ENCODE results near the gene ING3. TPM values are rescaled to one million over a fixed set of nuclear protein-coding genes. Genes with fewer than 3 reads are reported as not detected.

Gene ING3
- polyA plus RNA-seq, 1 donor from 2014 or later = 19.7 TPM

DNA sequence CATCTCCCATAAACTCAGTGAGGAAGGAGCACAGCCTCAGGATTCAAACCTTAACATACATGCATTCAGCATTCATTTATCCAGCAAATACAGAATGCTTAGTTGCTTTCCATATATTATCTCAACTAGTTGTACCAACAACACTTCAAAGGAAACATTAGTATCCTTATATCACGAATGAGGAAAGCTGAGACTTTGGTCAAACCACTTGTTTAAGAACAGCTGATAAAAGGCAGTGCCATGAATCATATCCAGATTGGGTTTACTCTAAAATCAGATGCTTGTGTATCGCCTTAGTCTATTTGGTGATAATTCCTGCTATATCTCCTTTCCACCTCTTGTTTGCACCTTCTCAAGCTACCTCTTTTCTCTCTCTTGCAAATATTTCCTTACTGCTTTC, 36.1 kb downstream of the ING3 start:
- Histone ChIP-seq H3K27ac (ENCODE audit: low read length) (no peak overlapping the region), H3K27me3 (ENCODE audit: insufficient read depth, low read depth, low read length) (peaks cover 8% of the 10 kb centered on the region), H4K20me1 (ENCODE audit: insufficient read depth) (no peaks in the 10 kb centered on the region), H3K4me2 (ENCODE audit: low read length) (no peak overlapping the region), H3K36me3 (ENCODE audit: insufficient read depth, low read length) (no peaks in the 10 kb centered on the region), H3K9ac (ENCODE audit: low read length) (no peak overlapping the region), H2AFZ (ENCODE audit: low read depth, low read length) (no peak overlapping the region), H3K4me3 (ENCODE audit: low read length) (no peak overlapping the region), H3K9me2 (ENCODE audit: insufficient read depth, low read length) (no peaks in the 10 kb centered on the region), H3F3A (ENCODE audit: insufficient read depth, low read length, poor library complexity, severe bottlenecking) (no peaks in the 10 kb centered on the region), H3K9me3 (ENCODE audit: low read length) (no peaks in the 10 kb centered on the region), H3K79me2 (replicated peaks; ENCODE audit: insufficient read depth, low read length) (no peaks in the 10 kb centered on the region)
- TF ChIP-seq MXI1 (conservative IDR thresholded peaks at IDR 0.05; ENCODE audit: poor library complexity, severe bottlenecking) (no peak), POLR2AphosphoS5 (IDR thresholded peaks at IDR 0.05) (no peak), SMC3 (conservative IDR thresholded peaks at IDR 0.05; ENCODE audit: poor library complexity) (no peak), TAF1 (IDR thresholded peaks at IDR 0.05; ENCODE audit: low read depth) (no peak), EZH2 (IDR thresholded peaks at IDR 0.05; ENCODE audit: borderline replicate concordance, insufficient read depth, low read length, poor library complexity, severe bottlenecking) (no peak), RAD21 (conservative IDR thresholded peaks at IDR 0.05) (no peak), EP300 (conservative IDR thresholded peaks at IDR 0.05; ENCODE audit: poor library complexity, severe bottlenecking) (no peak)
- TF ChIP-seq, protein P1, sequence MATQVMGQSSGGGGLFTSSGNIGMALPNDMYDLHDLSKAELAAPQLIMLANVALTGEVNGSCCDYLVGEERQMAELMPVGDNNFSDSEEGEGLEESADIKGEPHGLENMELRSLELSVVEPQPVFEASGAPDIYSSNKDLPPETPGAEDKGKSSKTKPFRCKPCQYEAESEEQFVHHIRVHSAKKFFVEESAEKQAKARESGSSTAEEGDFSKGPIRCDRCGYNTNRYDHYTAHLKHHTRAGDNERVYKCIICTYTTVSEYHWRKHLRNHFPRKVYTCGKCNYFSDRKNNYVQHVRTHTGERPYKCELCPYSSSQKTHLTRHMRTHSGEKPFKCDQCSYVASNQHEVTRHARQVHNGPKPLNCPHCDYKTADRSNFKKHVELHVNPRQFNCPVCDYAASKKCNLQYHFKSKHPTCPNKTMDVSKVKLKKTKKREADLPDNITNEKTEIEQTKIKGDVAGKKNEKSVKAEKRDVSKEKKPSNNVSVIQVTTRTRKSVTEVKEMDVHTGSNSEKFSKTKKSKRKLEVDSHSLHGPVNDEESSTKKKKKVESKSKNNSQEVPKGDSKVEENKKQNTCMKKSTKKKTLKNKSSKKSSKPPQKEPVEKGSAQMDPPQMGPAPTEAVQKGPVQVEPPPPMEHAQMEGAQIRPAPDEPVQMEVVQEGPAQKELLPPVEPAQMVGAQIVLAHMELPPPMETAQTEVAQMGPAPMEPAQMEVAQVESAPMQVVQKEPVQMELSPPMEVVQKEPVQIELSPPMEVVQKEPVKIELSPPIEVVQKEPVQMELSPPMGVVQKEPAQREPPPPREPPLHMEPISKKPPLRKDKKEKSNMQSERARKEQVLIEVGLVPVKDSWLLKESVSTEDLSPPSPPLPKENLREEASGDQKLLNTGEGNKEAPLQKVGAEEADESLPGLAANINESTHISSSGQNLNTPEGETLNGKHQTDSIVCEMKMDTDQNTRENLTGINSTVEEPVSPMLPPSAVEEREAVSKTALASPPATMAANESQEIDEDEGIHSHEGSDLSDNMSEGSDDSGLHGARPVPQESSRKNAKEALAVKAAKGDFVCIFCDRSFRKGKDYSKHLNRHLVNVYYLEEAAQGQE (IDR thresholded peaks at IDR 0.05; ENCODE audit: borderline replicate concordance) = no peak
- TF ChIP-seq, protein P2, sequence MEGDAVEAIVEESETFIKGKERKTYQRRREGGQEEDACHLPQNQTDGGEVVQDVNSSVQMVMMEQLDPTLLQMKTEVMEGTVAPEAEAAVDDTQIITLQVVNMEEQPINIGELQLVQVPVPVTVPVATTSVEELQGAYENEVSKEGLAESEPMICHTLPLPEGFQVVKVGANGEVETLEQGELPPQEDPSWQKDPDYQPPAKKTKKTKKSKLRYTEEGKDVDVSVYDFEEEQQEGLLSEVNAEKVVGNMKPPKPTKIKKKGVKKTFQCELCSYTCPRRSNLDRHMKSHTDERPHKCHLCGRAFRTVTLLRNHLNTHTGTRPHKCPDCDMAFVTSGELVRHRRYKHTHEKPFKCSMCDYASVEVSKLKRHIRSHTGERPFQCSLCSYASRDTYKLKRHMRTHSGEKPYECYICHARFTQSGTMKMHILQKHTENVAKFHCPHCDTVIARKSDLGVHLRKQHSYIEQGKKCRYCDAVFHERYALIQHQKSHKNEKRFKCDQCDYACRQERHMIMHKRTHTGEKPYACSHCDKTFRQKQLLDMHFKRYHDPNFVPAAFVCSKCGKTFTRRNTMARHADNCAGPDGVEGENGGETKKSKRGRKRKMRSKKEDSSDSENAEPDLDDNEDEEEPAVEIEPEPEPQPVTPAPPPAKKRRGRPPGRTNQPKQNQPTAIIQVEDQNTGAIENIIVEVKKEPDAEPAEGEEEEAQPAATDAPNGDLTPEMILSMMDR (IDR thresholded peaks at IDR 0.05; ENCODE audit: poor library complexity, severe bottlenecking) = no peak

DNA sequence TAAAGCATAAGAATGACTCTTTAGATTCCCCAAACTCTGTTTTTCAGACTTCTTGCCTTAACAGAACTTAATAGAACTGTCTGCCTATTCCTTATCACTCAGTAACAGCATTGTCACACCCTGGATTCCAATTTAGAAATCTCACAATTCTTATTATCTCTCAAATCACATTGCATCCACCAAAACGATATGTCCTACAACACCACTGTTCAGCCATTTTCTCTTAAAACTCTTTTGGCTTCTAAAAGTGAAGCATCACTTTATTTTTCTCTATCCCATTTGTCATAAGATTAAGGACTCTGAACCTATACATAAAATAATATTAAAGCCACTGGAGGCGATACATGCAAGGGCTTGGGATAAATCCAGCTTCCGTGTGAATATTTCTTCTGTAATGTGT, 36.7 kb downstream of the ING3 start:
- H3K36me3 ChIP-seq (ENCODE audit: insufficient read depth, low read length) = no peaks in the 10 kb centered on the region
- H4K20me1 ChIP-seq (ENCODE audit: insufficient read depth) = no peaks in the 10 kb centered on the region
- H3K9ac ChIP-seq (ENCODE audit: low read length) = no peak overlapping the region
- no peaks in the 10 kb centered on the region for H3K9me3 ChIP-seq (ENCODE audit: low read length)
- no peak overlapping the region for H3K27ac ChIP-seq (ENCODE audit: low read length)
- no peak overlapping the region for H2AFZ ChIP-seq (ENCODE audit: low read depth, low read length)
- H3K79me2 ChIP-seq (replicated peaks; ENCODE audit: insufficient read depth, low read length) = no peaks in the 10 kb centered on the region
- TF ChIP-seq, protein P2 (IDR thresholded peaks at IDR 0.05; ENCODE audit: poor library complexity, severe bottlenecking) = no peak
- TF ChIP-seq POLR2AphosphoS5 (IDR thresholded peaks at IDR 0.05) (no peak), EZH2 (IDR thresholded peaks at IDR 0.05; ENCODE audit: borderline replicate concordance, insufficient read depth, low read length, poor library complexity, severe bottlenecking) (no peak), RAD21 (conservative IDR thresholded peaks at IDR 0.05) (no peak), EP300 (conservative IDR thresholded peaks at IDR 0.05; ENCODE audit: poor library complexity, severe bottlenecking) (no peak)
- no peak overlapping the region for H3K4me3 ChIP-seq (ENCODE audit: low read length)
- no peak overlapping the region for H3K4me2 ChIP-seq (ENCODE audit: low read length)
- no peaks in the 10 kb centered on the region for H3K9me2 ChIP-seq (ENCODE audit: insufficient read depth, low read length)
- no peaks in the 10 kb centered on the region for H3F3A ChIP-seq (ENCODE audit: insufficient read depth, low read length, poor library complexity, severe bottlenecking)
- H3K27me3 ChIP-seq (ENCODE audit: insufficient read depth, low read depth, low read length) = peaks cover 8% of the 10 kb centered on the region

Data from neural cell (in vitro differentiated cells).